OCI-LY7 (cell line): ENCODE data around the gene CALM1. TPM values are rescaled to one million over a fixed set of nuclear protein-coding genes. Genes with fewer than 3 reads are reported as not detected.

Experiments used
- BruUV-seq: library from RNA; stranded (reverse); fragments of 400-500 nt; replicated peaks from 2 replicates; lab custom pipeline; 2021; lab: Mats Ljungman, UMichigan
- CTCF ChIA-PET: fragments of 300-600 bp; sonication (Branson Sonifier 250); formaldehyde crosslinking; loops from one replicate; lab custom pipeline; 2022; ENCODE audit warnings: antibody characterized with exemption; ENCODE audit not compliant: unreplicated experiment; lab: Charles Lee
- POLR2A ChIA-PET: fragments of 300-600 bp; sonication (Branson Sonifier 250); formaldehyde crosslinking; loops from one replicate; lab custom pipeline; 2022; ENCODE audit warnings: antibody characterized with exemption; lab: Charles Lee
- DNase-seq: peaks from one replicate; pipeline ENCODE4 v3.0.0-alpha.2; 2015; ENCODE audit warnings: low spot score
- H2AFZ ChIP-seq: fragments of 200-600 bp; sonication (generic), shearing (Covaris generic); 2 replicates; pipeline ENCODE4 v1.6.1; 2014; ENCODE audit warnings: mild to moderate bottlenecking, antibody characterized with exemption, low read length, moderate library complexity
- H3K27ac ChIP-seq: fragments of 200-600 bp; sonication (generic); 2 replicates; pipeline ENCODE4 v1.5.1; 2014; ENCODE audit warnings: mixed run types, low read depth, mild to moderate bottlenecking, moderate library complexity, low read length, inconsistent platforms; ENCODE audit not compliant: poor library complexity, severe bottlenecking
- H3K36me3 ChIP-seq: fragments of 200-600 bp; sonication (generic); 2 replicates; pipeline ENCODE4 v1.6.1; 2014; ENCODE audit warnings: mild to moderate bottlenecking, antibody characterized with exemption, low read length, moderate library complexity, mixed read lengths; ENCODE audit not compliant: insufficient read depth
- H3K4me1 ChIP-seq: fragments of 200-600 bp; sonication (generic); 2 replicates; pipeline ENCODE4 v1.5.1; 2014; ENCODE audit warnings: mild to moderate bottlenecking, low read length; ENCODE audit not compliant: insufficient read depth, poor library complexity, severe bottlenecking
- H3K4me2 ChIP-seq: fragments of 200-600 bp; sonication (generic); 2 replicates; pipeline ENCODE4 v1.6.1; 2014; ENCODE audit warnings: mild to moderate bottlenecking, low read length
- H3K4me3 ChIP-seq: fragments of 200-600 bp; sonication (generic); 2 replicates; pipeline ENCODE4 v1.5.1; 2014; ENCODE audit warnings: mild to moderate bottlenecking, low read depth, low read length; ENCODE audit not compliant: poor library complexity, severe bottlenecking
- H3K79me2 ChIP-seq: fragments of 200-600 bp; sonication (generic); 2 replicates; pipeline ENCODE4 v1.6.1; 2016; ENCODE audit warnings: low read depth, mild to moderate bottlenecking, low read length, moderate library complexity, mixed read lengths; ENCODE audit not compliant: insufficient read depth
- H3K9me2 ChIP-seq: fragments of 200-600 bp; sonication (generic); 2 replicates; pipeline ENCODE4 v1.6.1; 2016; ENCODE audit warnings: mild to moderate bottlenecking, low read length, mixed read lengths; ENCODE audit not compliant: insufficient read depth
- H3K9me3 ChIP-seq: fragments of 200-600 bp; sonication (generic); 2 replicates; pipeline ENCODE4 v1.6.1; 2014; ENCODE audit warnings: mild to moderate bottlenecking, mixed run types, low read length, mixed read lengths
- H4K20me1 ChIP-seq: fragments of 200-600 bp; sonication (generic); 2 replicates; pipeline ENCODE4 v1.6.1; 2014; ENCODE audit warnings: mild to moderate bottlenecking, antibody characterized with exemption, low read length, moderate library complexity, mixed read lengths; ENCODE audit not compliant: insufficient read depth
- CTCF ChIP-seq: fragments of 200-600 bp; sonication (generic); conservative IDR thresholded peaks from 2 replicates; pipeline ENCODE4 v1.5.1; 2014; ENCODE audit warnings: mild to moderate bottlenecking, antibody characterized with exemption, low read length, moderate library complexity, mixed read lengths
- EZH2phosphoT487 ChIP-seq: fragments of 200-600 bp; sonication (generic); IDR thresholded peaks from 2 replicates; pipeline ENCODE4 v1.6.1; 2018; ENCODE audit warnings: low read depth, borderline replicate concordance, mild to moderate bottlenecking, mixed run types, antibody characterized with exemption, low read length, moderate library complexity, mixed read lengths
- intact Hi-C: fragments of 100-400 bp; cut with micrococcal nuclease; formaldehyde crosslinking; loops from one replicate; pipeline ENCODE4 v1.10.0; 2022; ENCODE audit not compliant: unreplicated experiment
- total RNA-seq, 2 experiments: library from RNA; depleted of rRNA in 1 of 2; stranded (reverse); fragments of >200 nt in 1 of 2; shearing (Covaris generic) in 1 of 2; gene quantifications; 2 replicates each; pipeline ENCODE4 v1.2.3, GENCODE V29; 2014 to 2022

Gene CALM1
- total RNA-seq, 2 experiments from 2014 or later, result 282 to 311 TPM

- Histone ChIP-seq H3K4me1 (no peaks in the 10 kb centered on the region), H4K20me1 (no peaks in the 10 kb centered on the region), H3K36me3 (no peaks in the 10 kb centered on the region), H3K9me3 (no peaks in the 10 kb centered on the region), H3K27ac (no peak overlapping the region), H2AFZ (no peak overlapping the region), H3K9me2 (no peaks in the 10 kb centered on the region), H3K4me2 (no peak overlapping the region), H3K79me2 (no peaks in the 10 kb centered on the region), H3K4me3 (no peak overlapping the region)
- POLR2A ChIA-PET, result no interaction called here
- TF ChIP-seq EZH2phosphoT487 (no peak), CTCF (no peak)
- no TSS peak for BruUV-seq
- intact Hi-C loops, result no loop called here
- CTCF ChIA-PET, result no interaction called here
- no peak for DNase-seq
These were observed 26.3 kb downstream of the CALM1 start for GRCh38 chr14:90423166-90423565.

GRCh38 chr14:90424075-90424474 is 27.2 kb downstream of the CALM1 start:
- CTCF ChIA-PET, result no interaction called here
- no TSS peak for BruUV-seq

More at GRCh38 chr14:90424075-90424474, 27.2 kb downstream of the CALM1 start:
- no peak for DNase-seq
- Histone ChIP-seq H3K9me3 (no peaks in the 10 kb centered on the region), H3K79me2 (no peaks in the 10 kb centered on the region), H4K20me1 (no peaks in the 10 kb centered on the region), H2AFZ (no peak overlapping the region), H3K4me1 (no peaks in the 10 kb centered on the region), H3K27ac (no peak overlapping the region), H3K36me3 (no peaks in the 10 kb centered on the region), H3K4me2 (no peak overlapping the region), H3K4me3 (no peak overlapping the region), H3K9me2 (no peaks in the 10 kb centered on the region)
- POLR2A ChIA-PET, result no interaction called here
- TF ChIP-seq CTCF, result no peak
- TF ChIP-seq EZH2phosphoT487, result no peak
- intact Hi-C loops, result no loop called here
